WTC11 (cell line): ENCODE data around the gene INTS11.

Experiments
- ESRRA ChIP-seq: sonication (generic); formaldehyde crosslinking; IDR thresholded peaks from 2 replicates; pipeline ENCODE4 v1.8.1; 2022; ENCODE audit warnings: mild to moderate bottlenecking, missing genetic modification reagents, borderline replicate concordance
- SP1 ChIP-seq: sonication (generic); formaldehyde crosslinking; conservative IDR thresholded peaks from 2 replicates; pipeline ENCODE4 v1.8.1; 2022; ENCODE audit warnings: missing genetic modification reagents
- TF ChIP-seq, protein P1 (sequence below): sonication (generic); formaldehyde crosslinking; IDR thresholded peaks from 2 replicates; pipeline ENCODE4 v1.8.1; 2023; ENCODE audit warnings: mild to moderate bottlenecking, moderate library complexity, missing genetic modification reagents
- TF ChIP-seq, protein P2 (sequence below): fragments of 200-600 bp; IDR thresholded peaks from 2 replicates; pipeline ENCODE4 v1.8.0; 2022; ENCODE audit warnings: antibody characterized with exemption

DNA sequence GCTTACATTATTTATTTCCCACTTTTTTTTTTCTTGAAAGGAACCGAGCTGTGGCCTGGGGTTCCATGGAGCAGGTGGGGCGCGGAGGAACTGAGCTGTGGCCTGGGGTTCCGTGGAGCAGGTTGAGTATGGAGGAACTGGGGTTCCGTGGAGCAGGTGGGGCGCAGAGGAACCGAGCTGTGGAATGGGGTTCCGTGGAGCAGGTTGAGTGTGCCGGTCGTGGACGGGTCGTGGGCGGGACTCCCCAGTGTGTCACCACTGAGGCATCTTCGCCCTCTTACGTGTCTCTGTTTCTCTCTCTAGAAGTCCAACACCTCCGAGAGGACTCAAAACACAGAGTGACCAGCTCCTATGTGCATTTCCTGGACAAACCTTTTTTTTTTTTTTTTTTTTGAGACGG is 45.4 kb downstream of the INTS11 start:
- TF ChIP-seq ESRRA (CRISPR knock-in tag) (no peak), SP1 (CRISPR knock-in tag) (no peak)
- TF ChIP-seq, protein P1, sequence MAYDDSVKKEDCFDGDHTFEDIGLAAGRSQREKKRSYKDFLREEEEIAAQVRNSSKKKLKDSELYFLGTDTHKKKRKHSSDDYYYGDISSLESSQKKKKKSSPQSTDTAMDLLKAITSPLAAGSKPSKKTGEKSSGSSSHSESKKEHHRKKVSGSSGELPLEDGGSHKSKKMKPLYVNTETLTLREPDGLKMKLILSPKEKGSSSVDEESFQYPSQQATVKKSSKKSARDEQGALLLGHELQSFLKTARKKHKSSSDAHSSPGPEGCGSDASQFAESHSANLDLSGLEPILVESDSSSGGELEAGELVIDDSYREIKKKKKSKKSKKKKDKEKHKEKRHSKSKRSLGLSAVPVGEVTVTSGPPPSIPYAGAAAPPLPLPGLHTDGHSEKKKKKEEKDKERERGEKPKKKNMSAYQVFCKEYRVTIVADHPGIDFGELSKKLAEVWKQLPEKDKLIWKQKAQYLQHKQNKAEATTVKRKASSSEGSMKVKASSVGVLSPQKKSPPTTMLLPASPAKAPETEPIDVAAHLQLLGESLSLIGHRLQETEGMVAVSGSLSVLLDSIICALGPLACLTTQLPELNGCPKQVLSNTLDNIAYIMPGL (CRISPR knock-in tag): no peak
- TF ChIP-seq, protein P2, sequence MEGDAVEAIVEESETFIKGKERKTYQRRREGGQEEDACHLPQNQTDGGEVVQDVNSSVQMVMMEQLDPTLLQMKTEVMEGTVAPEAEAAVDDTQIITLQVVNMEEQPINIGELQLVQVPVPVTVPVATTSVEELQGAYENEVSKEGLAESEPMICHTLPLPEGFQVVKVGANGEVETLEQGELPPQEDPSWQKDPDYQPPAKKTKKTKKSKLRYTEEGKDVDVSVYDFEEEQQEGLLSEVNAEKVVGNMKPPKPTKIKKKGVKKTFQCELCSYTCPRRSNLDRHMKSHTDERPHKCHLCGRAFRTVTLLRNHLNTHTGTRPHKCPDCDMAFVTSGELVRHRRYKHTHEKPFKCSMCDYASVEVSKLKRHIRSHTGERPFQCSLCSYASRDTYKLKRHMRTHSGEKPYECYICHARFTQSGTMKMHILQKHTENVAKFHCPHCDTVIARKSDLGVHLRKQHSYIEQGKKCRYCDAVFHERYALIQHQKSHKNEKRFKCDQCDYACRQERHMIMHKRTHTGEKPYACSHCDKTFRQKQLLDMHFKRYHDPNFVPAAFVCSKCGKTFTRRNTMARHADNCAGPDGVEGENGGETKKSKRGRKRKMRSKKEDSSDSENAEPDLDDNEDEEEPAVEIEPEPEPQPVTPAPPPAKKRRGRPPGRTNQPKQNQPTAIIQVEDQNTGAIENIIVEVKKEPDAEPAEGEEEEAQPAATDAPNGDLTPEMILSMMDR: no peak
